Measurements from ENCODE around the gene THOC5.

- TF ChIP-seq CTCF (IDR thresholded peaks at IDR 0.05): no peak
- TF ChIP-seq POLR2A (IDR thresholded peaks at IDR 0.05): no peak
Observed at GRCh38 chr22:29509815-29510214, 43.7 kb downstream of the THOC5 start.

All from breast epithelium (tissue), 3 donors.